HG03342 (cell line): ENCODE results near the gene TMEM219.
A peak's percentile ranks its signal among the peaks of the same experiment; 100 is the strongest.
"Not testable (repeated sequence)": the region's sequence is repeated elsewhere in the genome, so short reads cannot be mapped to it uniquely, and the experiment has no call there.

Source experiments
- ATAC-seq: cut with Tn5 transposase; IDR thresholded peaks from one replicate; pipeline ENCODE4 v1.9.1; 2021; ENCODE audit warnings: mild to moderate bottlenecking, moderate library complexity; ENCODE audit not compliant: unreplicated experiment

The TMEM219 gene, protein sequence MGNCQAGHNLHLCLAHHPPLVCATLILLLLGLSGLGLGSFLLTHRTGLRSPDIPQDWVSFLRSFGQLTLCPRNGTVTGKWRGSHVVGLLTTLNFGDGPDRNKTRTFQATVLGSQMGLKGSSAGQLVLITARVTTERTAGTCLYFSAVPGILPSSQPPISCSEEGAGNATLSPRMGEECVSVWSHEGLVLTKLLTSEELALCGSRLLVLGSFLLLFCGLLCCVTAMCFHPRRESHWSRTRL

DNA sequence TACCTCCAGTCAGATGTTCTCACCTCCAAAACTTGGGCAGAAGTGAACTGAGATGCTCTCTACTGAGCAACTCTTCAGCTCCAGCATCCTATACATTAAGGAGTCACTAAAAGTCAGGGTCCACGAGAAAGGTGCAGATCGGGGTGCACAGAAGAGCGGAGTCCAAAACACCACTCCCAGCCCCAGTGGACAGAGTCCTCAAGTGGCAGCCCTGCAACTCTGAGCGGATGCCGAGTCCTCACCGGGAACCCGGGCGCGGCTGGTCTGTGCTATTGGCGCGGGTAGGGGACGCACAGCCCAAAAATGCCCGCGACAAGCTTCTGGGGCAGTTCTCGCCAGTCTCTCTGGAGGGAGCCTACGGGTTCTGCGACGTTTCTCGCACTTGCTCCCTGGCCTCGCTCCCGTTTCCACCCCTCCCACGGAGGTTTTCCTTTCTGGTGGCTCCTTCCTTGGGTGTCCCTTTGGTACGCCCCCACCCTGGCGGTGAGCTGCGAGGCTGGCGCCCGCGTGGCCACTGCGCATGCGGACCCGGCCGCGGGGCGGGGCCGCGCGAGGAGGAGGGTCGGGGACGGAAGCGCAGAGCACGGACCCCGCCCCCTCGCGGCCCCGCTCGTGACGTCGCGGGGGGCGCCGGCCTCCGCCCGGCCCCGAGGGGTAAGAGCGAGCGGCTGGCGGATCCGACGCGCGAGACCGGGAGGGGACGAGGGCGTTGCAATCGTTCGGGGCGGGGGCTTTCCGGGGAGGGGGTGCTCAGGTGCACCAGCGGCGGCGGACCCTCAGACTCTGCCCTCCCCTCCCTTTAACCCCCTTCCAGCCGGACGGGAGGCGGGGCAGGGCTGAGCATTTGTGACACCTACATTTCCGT lies at the start of gene TMEM219:
Gene TMEM219, plus strand, starts transcription at position 601 of the 865 bp plus-strand sequence. CDS start 1,065 bp downstream, outside the sequence.
- ATAC-seq, result peak; percentile 77

DNA sequence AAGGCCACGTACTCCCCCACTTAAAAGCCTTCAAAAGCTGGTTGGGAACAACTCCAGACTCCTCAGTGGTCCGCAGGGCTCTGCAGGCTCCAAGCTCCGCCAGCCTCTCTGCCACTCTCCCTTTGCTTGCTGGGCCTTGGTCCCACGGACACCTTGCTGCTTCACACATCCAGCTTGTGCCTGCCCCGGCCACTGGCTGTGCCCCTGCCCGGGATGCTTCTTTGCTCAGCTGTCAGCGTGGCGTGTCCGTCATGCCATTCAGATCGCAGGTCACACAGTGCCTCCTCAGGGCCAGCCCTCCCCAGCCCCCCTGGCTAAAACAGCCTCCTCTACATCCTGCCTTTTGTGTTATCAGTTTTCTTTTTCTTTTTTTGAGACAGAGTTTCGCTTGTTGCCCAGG lies 49.8 kb upstream of the TMEM219 start:
- ATAC-seq, result no peak

DNA sequence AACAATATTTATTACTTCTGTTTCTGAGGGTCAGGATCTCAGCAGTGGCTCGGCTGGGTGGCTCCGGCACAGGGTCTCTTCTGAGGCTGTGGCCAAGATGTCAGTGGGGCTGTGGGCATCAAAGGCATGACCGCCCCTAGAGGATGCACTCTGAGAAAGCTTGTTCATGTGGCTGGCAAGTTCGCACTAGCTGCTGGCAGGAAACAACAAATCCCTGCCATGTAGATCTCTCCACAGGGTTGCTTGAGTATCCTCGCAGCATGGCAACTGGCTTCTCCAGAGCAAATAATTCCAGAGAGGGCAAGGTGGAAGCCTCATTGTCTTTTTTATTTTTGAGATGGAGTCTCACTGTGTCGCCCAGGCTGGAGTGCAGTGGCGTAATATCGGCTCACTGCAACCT lies 48.4 kb upstream of the TMEM219 start:
- ATAC-seq, result no peak

DNA sequence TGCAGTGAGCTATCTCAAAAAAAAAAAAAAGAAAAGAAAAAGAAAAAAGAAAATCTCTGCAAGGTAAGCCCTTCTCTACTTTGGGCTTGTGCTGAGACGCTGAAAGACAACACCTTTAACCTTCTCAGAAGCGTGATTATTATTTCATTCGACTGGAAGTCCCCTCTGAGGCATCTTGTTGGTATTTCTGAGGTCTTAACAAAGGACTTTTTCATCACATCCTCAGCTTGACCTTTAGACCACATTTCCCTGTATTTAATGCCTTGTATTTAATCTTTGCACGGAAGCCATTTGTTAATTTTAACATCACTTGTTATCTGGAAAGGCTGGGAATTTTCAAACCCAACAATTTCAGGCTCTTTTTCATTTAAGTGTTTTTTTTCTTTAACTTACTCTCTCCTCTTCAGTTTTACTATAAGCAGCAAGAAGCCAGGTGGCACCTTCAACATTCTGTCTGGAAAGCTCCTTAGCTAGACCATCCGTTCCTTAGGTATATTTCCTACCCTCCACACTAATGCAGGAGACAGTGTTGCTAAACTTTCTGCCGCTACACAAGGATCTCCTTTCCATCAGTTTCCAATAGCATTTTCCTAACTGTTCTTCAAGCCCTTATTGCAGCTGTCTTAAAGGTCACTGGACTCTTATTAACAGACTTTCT lies 46.2 kb upstream of the TMEM219 start:
- no peak for ATAC-seq

DNA sequence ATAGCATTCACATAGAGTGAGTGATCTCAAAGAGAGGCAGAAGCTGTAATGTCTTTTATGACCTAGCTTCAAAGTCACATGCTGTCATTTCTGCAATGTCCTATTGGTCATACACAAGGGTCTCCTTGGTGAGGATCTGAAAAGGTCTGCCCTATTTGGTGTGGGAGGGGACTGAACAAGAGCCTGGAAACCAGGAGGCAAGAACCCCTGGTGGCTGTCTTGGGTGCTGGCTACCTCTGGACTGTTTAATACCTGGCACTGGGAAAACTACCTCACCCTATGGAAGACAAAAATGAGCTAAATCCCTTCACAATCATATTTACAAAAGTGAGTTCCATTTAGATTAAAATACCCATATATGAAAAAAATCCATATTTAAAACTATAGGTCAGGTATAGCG lies 44.9 kb upstream of the TMEM219 start:
- no peak for ATAC-seq

DNA sequence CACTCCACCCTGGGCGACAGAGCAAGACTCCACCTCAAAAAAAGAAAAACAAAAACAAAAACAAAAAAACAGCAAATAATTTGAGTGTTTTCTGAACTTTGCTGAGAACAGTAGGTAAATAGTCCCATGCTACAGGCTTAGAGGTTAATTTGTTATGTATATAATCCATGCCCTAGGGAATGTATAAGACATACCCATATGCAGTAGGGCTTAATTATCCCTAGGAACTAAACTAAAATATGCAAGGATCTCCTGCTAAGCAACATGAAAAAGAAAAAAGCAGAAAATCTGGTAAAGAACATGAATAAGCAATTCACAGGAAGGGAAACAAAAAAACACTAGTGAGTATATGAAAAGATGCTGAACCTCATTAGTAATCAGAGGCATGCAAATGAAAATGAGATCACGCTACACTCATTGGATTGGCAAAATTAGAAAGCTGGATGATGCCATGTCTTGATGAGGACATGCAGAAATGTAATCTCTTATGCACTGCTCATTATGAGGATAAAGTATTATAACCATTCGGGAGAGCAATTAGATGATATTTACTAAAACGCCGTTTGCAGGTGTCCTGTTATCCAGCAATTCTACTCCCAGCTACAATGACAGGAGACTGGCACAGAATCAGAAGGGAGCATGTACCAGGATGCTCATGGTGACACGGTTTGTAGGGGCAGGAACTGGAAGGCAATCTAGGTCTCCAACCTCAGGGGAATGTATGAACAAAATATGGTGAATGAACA lies 41.4 kb upstream of the TMEM219 start:
- ATAC-seq, result no peak

DNA sequence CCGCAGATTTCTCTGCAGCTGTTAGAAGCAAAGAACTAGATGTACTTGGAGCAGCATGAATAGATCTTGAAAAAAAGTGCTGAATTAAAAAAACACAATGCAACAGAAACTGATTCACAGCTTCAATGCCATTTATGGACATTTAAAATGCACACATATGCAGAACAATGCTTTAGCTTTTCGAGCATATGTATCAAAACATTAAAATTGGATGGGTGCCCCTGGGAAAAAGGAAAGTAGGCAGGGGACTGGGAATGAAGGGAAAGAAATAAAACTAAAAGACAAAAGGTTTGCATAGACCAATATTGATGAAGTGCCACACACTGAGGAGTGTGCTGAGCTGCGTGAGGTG lies 40.9 kb upstream of the TMEM219 start:
- no peak for ATAC-seq

DNA sequence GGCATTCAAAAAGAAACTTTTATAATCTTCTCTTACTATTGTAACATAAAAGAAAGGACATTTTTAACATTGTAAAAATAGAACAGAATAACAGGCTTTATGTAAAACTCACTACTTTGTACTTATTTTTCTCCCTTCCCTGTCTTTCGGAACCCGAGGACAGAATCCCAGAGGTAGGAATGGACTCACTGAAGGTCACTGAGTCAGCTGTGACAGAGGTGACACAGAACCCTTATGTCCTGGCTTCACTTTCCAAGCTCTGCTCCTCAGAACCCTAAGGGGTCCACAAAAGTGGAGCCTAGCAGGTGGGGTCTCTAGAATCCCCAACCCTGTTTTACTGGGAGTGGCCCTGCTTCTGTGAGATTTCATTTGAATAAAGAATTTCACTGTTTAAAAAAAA lies 39.6 kb upstream of the TMEM219 start:
- ATAC-seq, result no peak

DNA sequence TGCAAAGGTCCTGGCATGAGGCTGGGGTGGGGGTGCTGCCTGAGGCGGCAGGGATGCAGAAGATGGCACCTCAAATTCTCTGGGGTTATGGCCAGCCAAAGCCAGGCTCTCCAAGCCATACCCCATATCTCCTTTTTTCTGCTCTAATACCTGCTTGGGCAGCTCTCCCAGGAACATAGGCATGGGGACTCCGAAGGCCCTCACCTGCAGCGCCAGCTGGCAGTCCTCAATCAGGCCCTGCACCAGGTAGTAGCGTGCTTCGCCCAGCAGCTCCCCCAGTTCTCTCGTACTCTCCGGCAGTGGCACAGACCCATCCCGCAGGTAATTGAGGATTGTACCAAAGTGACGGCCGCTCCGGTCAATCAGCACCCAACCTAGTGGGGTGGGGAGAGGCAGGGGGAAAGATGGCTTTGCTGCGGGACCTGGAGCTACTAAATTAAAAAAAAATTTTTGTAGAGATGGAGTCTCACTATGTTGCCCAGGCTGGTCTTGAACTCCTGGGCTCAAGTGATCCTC lies 38.8 kb upstream of the TMEM219 start:
- no peak for ATAC-seq

DNA sequence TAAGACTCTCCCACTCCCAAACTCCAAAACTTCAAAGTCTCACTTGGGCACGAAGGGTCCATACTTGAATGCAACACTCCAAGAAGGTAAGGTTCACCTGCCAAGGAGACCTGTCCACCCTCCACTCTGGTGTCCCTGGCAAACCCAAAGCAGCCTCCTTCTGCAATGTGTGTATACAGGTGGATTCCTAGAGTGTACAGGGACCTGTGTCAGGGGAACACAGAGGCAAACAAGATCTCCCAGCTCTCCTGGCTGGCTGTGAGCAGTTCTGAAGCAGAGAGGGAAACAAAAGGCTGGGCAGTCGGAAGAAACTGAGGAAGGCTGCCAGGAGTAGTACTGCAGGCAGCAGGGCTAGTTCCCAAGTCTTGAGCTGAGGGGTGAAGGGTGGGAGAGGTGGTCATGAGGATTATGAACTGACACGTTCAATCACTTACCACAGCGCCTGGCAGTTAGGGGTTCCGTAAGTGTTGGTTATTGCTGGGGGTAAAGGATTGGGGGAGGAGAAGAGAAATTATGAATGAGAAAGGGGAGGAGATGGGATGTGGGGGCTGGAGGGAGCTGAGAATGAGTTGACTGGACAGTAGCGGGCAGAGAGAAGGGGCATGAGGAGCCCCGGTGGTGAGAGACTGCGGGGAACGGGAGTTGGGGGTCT lies 36.6 kb upstream of the TMEM219 start:
- ATAC-seq, result no peak

DNA sequence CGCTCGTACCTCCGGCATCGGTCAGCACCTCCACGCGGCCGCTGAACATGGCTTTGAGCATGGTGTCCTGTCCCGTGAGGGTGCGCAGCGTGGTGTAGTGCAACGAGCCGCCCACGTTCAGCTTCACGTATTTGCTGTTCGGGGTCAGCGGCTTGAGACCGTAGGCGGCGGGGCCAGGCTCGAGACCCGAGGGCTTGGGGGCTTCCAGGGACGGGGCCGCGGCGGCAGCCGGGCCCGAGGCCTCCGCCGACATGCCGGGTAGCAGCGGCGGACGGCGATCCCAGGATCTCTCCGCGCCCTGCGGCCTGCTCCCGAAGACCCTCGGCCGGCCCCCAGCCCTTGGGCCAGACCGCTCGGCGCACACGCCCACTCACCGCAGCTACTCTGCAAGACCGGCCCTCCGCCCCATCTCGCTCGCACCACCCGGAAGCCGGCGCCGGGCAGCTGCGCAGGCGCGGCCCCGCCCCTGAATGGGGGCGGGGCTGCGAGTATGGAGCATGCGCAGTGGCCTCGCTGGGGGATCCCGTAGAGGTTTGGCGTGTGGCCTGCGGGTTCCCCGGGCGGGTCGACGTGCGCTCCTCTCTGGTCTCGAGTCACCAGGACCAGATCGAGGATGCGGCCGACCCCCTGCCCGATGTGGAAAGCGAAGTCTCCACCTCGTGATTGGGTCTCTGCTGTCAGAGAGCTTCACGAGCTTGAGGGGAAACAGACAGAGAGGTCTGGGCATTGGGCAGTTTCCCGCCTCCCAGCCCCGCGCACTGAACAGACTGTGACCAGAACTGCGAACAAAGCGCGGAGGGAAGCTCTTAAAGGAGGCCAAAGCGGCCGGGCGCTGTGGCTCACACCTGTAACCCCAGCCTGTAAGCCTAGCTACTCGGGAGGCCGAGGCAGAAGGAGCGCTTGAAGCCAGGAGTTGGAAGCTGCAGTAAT lies 35.8 kb upstream of the TMEM219 start, which contains the start of gene KCTD13:
Gene KCTD13, minus strand, starts transcription at position 446 of the 930 bp plus-strand sequence. Its CDS starts 193 bp downstream, at position 253.
- peak; percentile 78 for ATAC-seq

DNA sequence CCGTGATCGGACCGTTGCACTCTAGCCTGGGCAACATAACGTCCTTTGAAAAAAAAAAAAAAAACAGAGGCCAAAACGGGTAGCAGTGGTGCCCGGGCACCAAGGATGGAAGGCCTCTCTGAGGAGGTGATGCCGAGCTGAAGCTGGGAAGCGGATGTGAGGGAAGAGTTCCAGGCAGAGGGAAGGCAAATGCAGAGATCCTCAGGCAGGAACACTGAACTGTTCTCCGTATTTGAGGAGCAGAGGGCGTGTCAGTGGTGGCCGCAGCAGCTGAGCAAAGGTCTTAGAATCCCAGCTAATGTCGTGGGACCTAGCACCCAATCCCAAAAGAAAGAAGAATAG lies 35.2 kb upstream of the TMEM219 start:
- peak; percentile 5 for ATAC-seq

DNA sequence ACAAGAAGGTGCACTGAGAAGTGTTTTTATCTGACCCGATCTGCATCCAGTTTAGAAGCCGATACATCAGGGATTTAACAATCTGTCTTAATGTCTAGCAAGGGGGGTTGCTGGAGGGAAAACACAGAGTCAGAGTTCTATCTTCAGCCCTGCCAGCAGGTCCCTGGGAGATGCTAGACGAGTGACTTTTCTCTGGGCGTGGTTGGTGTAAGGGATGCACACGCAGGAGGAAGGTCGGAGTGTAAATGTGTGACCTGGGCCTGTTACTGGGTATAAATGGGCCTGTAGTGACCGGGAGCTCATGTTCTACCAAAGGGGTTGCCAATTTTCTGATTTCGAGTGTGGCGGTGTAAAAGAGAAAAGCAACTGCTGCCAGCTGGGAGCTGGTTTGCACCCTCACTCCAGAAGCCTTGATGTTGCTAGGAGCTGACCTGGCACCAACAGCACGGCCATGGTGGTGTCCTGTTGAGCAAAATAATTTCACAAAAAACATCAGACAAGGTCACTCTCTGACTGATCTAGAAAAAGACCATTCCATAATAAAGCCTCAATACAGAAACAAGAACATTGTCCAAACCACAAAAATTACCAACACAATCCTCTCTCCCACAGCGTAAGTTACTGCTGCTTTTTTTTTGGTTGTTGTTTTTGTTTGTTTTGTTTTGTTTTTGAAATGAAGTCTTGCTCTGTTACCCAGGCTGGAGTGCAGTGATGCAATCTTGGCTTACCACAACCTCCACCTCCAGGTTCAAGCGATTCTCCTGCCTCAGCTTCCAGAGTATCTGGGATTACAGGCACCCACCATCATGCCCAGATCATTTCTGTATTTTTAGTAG lies 34.6 kb upstream of the TMEM219 start:
- ATAC-seq, result no peak

DNA sequence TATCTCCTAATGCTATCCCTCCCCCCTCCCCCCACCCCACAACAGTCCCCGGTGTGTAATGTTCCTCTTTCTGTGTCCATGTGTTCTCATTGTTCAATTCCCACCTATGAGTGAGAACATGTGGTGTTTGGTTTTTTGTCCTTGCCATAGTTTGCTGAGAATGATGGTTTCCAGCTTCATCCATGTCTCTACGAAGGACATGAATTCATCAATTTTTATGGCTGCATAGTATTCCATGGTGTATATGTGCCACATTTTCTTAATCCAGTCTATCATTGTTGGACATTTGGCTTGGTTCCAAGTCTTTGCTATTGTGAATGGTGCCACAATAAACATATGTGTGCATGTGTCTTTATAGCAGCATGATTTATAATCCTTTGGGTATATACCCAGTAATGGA lies 30.1 kb upstream of the TMEM219 start:
- ATAC-seq, result not testable (repeated sequence)

DNA sequence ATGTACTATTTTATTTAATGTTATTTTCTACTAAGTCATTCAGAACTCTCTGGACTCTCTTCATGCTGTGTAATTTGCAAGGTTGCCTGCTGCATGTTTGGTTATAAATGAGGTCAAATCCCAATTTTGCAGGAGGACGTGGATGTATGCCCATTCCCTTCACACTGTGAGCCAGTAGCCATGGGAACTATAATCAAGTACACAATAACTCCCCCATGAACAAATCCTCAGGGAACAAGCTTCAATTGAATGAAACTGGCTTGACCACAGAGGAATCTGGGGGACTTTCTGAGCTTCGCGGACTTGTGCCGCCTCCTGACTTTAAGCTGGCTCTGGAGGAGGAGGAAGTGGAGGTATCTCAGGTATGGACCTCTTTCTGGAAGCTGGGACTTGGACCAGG lies 21.2 kb upstream of the TMEM219 start:
- no peak for ATAC-seq

DNA sequence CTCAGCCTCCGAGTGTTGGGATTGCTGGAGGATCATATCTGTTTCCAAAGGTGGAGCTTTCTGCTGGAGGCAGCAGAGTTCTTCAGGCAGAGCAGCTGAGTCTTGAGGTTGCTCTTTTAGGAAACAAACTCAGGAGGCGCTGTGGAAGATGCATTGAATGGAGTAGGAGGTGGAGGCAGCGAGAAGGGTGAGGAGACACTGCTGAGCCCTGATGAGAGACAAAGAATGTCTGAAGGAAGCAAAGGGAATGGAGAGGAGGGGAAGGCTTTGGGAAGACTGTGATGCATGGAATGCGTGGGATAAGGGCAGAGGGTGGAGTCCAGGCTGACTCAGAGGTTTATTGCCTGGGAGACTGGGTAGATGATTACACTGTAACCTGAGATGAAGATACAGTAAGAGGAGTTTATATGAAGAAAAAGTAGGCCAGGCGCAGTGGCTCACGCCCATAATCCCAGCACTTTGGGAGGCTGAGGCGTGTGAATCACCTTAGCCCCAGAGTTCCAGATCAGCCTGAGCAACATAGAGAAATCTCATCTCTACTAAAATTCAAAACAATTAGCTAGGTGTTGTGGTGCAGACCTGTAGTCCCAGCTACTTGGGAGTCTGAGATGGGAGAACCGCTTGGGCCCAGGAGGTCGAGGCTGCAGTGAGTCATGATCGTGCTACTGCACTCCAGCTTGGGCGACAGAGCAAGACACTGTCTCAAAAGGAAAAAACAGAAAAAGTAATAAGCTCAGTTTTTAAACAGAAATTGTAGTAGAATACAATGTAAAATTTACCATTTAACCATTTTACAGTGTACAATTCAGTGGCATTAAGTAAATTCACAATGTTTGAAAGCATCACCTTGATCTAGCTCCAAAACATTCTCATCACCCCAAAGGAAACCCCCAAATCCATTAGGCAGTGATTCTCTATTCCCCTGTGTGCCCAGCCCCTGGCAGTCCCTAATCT lies 17.8 kb upstream of the TMEM219 start:
- ATAC-seq, result no peak

DNA sequence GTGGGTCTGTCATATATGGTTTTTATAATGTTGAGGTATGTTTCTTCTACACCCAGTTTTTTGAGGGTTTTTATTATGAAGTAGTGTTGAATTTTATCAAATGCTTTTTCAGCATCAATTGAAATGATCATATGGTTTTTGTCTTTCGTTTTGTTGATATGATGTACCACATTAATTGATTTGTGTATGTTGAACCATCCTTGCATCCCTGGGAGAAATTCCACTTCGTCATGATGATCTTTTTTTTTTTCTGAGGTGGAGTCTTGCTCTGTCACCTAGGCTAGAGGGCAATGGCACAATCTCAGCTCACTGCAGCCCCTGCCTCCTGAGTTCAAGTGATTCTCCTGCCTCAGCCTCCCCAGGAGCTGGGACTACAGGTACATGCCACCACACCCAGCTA lies 14.0 kb upstream of the TMEM219 start:
- no peak for ATAC-seq
